Measurements from ENCODE around the gene TBX18. TPM values are rescaled to one million over a fixed set of nuclear protein-coding genes. Genes with fewer than 3 reads are reported as not detected.
A peak's percentile ranks its signal among the peaks of the same experiment; 100 is the strongest.

The TBX18 gene
- total and polyA plus RNA-seq, 2 donors (not counting 1 experiment from before 2014, with no cell fraction given), result 0.33 to 2.2 TPM

DNA sequence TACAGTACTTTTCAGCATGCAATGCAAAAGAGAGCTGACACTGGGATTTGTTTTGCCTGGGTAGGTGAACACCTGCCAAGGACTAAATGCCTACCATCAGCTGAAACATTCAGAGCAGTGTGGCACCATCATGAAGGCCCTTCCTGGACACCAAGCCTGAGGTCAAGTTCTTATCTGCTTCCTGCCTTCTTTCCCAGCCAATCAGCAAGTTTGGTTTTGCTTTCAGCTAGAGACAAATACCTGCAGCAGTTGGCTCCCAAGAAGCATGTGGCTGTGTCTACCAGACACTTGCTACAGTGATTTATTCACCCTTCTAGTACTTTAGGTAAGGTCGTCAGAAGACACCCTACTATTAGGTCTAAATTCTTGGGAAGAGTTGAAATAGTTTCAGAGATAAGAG lies 112.8 kb downstream of the TBX18 start:
- TF ChIP-seq, protein P1, sequence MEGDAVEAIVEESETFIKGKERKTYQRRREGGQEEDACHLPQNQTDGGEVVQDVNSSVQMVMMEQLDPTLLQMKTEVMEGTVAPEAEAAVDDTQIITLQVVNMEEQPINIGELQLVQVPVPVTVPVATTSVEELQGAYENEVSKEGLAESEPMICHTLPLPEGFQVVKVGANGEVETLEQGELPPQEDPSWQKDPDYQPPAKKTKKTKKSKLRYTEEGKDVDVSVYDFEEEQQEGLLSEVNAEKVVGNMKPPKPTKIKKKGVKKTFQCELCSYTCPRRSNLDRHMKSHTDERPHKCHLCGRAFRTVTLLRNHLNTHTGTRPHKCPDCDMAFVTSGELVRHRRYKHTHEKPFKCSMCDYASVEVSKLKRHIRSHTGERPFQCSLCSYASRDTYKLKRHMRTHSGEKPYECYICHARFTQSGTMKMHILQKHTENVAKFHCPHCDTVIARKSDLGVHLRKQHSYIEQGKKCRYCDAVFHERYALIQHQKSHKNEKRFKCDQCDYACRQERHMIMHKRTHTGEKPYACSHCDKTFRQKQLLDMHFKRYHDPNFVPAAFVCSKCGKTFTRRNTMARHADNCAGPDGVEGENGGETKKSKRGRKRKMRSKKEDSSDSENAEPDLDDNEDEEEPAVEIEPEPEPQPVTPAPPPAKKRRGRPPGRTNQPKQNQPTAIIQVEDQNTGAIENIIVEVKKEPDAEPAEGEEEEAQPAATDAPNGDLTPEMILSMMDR (conservative IDR thresholded peaks at IDR 0.05 in 1 of 2, IDR thresholded peaks at IDR 0.05 in 1 of 2; ENCODE audit: low read depth in 1 of 2, low read length in 2 of 2), result no peak
- TF ChIP-seq EZH2 (IDR thresholded peaks at IDR 0.05; ENCODE audit: low read length, missing control alignments), result no peak
- no peaks in the 10 kb centered on the region for H3K79me2 ChIP-seq (ENCODE audit: control insufficient read depth, insufficient read depth, low read length)
- no peaks in the 10 kb centered on the region for H3K27me3 ChIP-seq (ENCODE audit: control insufficient read depth, insufficient read depth, low read length)
- peaks cover 7% of the 10 kb centered on the region for H3K4me1 ChIP-seq (ENCODE audit: control insufficient read depth, extremely low read depth, insufficient read depth, low read length)
- no peak overlapping the region for H3K4me2 ChIP-seq (ENCODE audit: extremely low read depth, insufficient read depth, low read length)
- H3K4me3 ChIP-seq (replicated peaks in 1 of 4; ENCODE audit: control extremely low read depth in 1 of 4, insufficient read depth in 1 of 4, low read depth in 3 of 4, low read length in 4 of 4), result no peak overlapping the region
- no peaks in the 10 kb centered on the region for H3K36me3 ChIP-seq (ENCODE audit: control insufficient read depth, insufficient read depth, low read length)
- no peak overlapping the region for H2AFZ ChIP-seq (ENCODE audit: low read length)
- H4K20me1 ChIP-seq (ENCODE audit: control insufficient read depth, extremely low read depth, insufficient read depth, low read length), result no peaks in the 10 kb centered on the region
- DNase-seq (ENCODE audit: low read depth in 2 of 2), result peak in 1 of 2 donors; percentile 27
- no peak overlapping the region for H3K27ac ChIP-seq (ENCODE audit: insufficient read depth, low read length)
- no peaks in the 10 kb centered on the region for H3K9me3 ChIP-seq (ENCODE audit: control insufficient read depth, insufficient read depth, low read depth, low read length)
- no peak overlapping the region for H3K9ac ChIP-seq (ENCODE audit: insufficient read depth, low read length)

DNA sequence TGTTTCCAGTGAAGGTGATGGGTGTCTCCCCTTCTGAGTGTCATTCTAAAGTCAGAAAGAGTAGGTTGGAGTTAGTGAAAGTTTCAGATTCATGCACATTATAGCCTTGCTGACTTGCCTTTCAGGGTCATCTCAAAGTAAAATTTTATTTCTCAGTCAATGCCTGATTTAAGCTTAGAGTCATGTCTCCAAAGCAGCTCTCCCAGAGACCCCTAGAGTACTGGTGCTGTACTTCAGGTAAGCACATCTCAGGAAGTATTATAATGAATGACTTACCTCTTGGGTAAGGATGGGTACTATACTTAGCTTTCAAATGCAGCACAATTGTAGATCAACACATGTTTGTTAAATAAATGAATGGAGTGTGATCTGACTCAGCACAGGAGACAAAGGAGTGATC lies 116.0 kb downstream of the TBX18 start:
- Histone ChIP-seq H3K9ac (ENCODE audit: insufficient read depth, low read length) (no peak overlapping the region), H3K4me3 (replicated peaks in 1 of 4; ENCODE audit: control extremely low read depth in 1 of 4, insufficient read depth in 1 of 4, low read depth in 3 of 4, low read length in 4 of 4) (no peak overlapping the region), H3K9me3 (ENCODE audit: control insufficient read depth, insufficient read depth, low read depth, low read length) (no peaks in the 10 kb centered on the region), H3K36me3 (ENCODE audit: control insufficient read depth, insufficient read depth, low read length) (no peaks in the 10 kb centered on the region), H3K4me2 (ENCODE audit: extremely low read depth, insufficient read depth, low read length) (no peak overlapping the region), H3K79me2 (ENCODE audit: control insufficient read depth, insufficient read depth, low read length) (no peaks in the 10 kb centered on the region), H4K20me1 (ENCODE audit: control insufficient read depth, extremely low read depth, insufficient read depth, low read length) (no peaks in the 10 kb centered on the region), H3K27ac (ENCODE audit: insufficient read depth, low read length) (no peak overlapping the region), H2AFZ (ENCODE audit: low read length) (no peak overlapping the region), H3K27me3 (ENCODE audit: control insufficient read depth, insufficient read depth, low read length) (no peaks in the 10 kb centered on the region), H3K4me1 (ENCODE audit: control insufficient read depth, extremely low read depth, insufficient read depth, low read length) (peaks cover 8% of the 10 kb centered on the region)
- TF ChIP-seq, protein P1 (conservative IDR thresholded peaks at IDR 0.05 in 1 of 2, IDR thresholded peaks at IDR 0.05 in 1 of 2; ENCODE audit: low read depth in 1 of 2, low read length in 2 of 2), result no peak
- no peak for TF ChIP-seq EZH2 (IDR thresholded peaks at IDR 0.05; ENCODE audit: low read length, missing control alignments)
- no peak for DNase-seq (ENCODE audit: low read depth in 2 of 2)

DNA sequence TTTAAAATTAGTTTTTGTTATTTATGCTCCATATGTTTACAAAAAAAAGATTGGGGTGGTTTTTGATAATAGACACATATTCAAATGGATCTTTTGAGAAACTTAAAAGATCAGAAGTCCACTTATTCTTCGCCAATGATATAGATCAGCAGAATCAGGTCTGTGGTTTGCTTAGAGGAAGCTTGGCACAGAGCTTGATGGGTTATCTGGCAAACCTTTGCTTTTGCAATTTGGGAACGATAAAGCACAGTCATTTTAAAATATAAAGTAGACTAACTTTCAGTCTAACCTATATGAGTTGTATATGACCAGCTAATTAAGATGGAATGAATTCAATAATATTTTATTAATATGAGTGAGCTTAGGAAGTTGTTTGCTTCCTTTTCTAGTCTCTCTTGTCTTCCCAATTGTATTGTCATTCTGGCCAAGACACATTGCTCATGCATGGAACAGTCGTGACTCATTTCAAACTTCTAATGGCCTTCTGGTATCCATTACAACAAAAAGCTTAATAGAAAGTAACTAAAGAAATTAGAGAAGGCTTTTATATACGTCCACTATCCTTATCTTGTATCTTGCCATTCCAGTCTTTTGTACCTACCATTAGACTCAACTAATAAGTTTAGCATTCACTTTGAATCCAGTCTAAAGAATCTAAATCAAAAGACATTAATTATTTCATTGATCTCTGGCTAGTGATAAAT lies 118.7 kb downstream of the TBX18 start:
- no peaks in the 10 kb centered on the region for H3K27me3 ChIP-seq (ENCODE audit: control insufficient read depth, insufficient read depth, low read length)
- TF ChIP-seq, protein P1 (conservative IDR thresholded peaks at IDR 0.05 in 1 of 2, IDR thresholded peaks at IDR 0.05 in 1 of 2; ENCODE audit: low read depth in 1 of 2, low read length in 2 of 2), result no peak
- no peak for TF ChIP-seq EZH2 (IDR thresholded peaks at IDR 0.05; ENCODE audit: low read length, missing control alignments)
- H3K36me3 ChIP-seq (ENCODE audit: control insufficient read depth, insufficient read depth, low read length), result no peaks in the 10 kb centered on the region
- H3K4me2 ChIP-seq (ENCODE audit: extremely low read depth, insufficient read depth, low read length), result no peak overlapping the region
- no peak overlapping the region for H3K27ac ChIP-seq (ENCODE audit: insufficient read depth, low read length)
- H3K9me3 ChIP-seq (ENCODE audit: control insufficient read depth, insufficient read depth, low read depth, low read length), result no peaks in the 10 kb centered on the region
- H3K4me1 ChIP-seq (ENCODE audit: control insufficient read depth, extremely low read depth, insufficient read depth, low read length), result peaks cover 2% of the 10 kb centered on the region
- H3K79me2 ChIP-seq (ENCODE audit: control insufficient read depth, insufficient read depth, low read length), result no peaks in the 10 kb centered on the region
- H3K9ac ChIP-seq (ENCODE audit: insufficient read depth, low read length), result no peak overlapping the region
- H2AFZ ChIP-seq (ENCODE audit: low read length), result no peak overlapping the region
- H4K20me1 ChIP-seq (ENCODE audit: control insufficient read depth, extremely low read depth, insufficient read depth, low read length), result no peaks in the 10 kb centered on the region
- H3K4me3 ChIP-seq (replicated peaks in 1 of 4; ENCODE audit: control extremely low read depth in 1 of 4, insufficient read depth in 1 of 4, low read depth in 3 of 4, low read length in 4 of 4), result no peak overlapping the region
- DNase-seq (ENCODE audit: low read depth in 2 of 2), result peak; percentile 57 to 84

Data from fibroblast of lung (primary cell).